ENCODE results near the gene KIRREL1.

KIRREL1 gene

DNA sequence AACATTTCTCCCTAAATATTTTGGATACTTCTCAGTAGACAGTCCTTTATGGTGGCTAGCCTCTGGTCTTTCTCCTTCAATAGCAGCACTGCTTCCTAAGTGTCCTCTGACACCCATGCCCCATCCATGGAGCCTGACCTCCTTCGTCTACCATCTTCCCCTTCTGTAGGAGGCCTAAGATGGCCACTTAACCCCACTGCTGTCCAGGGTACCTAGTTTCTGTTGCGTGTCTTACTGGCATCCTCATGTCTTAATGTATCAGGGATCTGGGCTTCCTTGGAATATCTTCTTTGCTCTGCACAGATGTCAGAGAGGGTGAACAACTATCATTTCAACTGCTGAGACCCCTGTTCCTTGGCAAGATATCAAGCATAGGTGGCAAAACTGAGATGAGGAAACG is 5.4 kb upstream of the KIRREL1 start:
- no peak for TF ChIP-seq CTCF (IDR thresholded peaks at IDR 0.05)

DNA sequence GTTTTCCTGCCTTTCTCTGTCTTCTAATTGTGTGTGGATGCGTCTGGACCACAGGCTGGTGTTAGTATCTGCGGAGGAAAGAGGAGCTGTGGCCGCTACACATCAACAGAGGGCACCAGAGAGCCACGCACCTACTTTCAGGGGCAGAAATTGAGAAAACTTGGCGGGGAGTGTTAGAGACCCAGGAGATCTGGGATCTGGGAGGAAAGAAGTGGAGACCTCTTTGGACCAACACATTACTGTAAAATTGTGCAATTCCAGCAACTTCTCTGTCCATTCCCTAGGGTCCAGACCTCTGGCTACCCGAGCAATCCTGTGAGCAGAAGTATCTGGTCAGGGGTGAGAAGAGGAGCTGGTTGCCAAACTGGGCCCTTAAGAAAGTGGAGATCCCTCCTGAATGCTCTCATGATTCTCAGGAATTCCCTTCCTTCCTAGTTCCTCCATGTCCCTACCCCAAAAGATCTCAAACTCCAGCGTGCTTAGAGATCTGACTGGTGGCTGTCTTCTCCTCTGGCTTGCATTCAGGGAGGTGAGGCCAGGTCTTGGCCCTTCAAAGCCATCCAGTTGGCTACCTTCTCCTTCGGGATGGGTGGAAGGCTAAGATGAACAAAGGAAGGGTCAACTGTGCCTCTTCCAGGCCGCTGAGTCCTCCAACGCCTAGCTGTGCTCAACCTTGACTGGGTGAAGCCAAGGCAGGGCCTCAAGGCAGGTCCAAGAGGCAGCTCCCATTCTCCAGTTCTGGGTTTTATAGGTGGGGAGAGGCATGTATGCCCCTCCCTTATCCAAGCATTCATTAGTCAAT is 1.2 kb upstream of the KIRREL1 start:
- peak; percentile 97 for TF ChIP-seq CTCF (IDR thresholded peaks at IDR 0.05)

- no peak for TF ChIP-seq CTCF (IDR thresholded peaks at IDR 0.05)
Observed at GRCh38 chr1:157992833-157993146, 655 bp upstream of the KIRREL1 start.

GRCh38 chr1:157993918-157994605 is 617 bp downstream of the KIRREL1 start:
- TF ChIP-seq CTCF (IDR thresholded peaks at IDR 0.05): no peak

GRCh38 chr1:157994704-157995582 is 1.5 kb downstream of the KIRREL1 start:
- no peak for TF ChIP-seq CTCF (IDR thresholded peaks at IDR 0.05)

- no peak for TF ChIP-seq CTCF (IDR thresholded peaks at IDR 0.05)
Observed at GRCh38 chr1:157995583-157996169, 2.2 kb downstream of the KIRREL1 start.

DNA sequence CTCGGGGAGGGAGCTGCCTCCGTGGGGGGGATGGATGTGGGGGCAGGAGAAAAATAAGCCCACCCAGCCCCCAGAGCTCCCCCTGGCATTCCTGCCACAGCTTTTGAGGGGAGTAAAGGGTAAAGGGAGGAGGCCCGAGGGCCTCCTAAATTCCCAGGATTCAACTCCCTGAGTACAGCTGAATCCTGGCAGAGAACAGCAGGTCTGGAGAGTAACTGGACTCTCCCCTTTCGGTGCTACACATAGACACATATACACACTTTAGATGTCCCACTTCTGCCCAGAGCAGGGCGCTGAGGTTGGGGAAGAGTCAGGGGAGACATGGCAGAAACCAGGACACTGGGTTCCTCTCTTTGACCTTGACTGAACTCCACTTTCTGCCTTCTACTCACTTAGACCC is 3.0 kb downstream of the KIRREL1 start:
- TF ChIP-seq CTCF (IDR thresholded peaks at IDR 0.05): no peak
